Endothelial cell (in vitro differentiated cells): ENCODE measurements around the gene HSPA1A. TPM values are rescaled to one million over a fixed set of nuclear protein-coding genes. Genes with fewer than 3 reads are reported as not detected.
"Not testable (repeated sequence)": the region's sequence is repeated elsewhere in the genome, so short reads cannot be mapped to it uniquely, and the experiment has no call there.

Experiments used
- DNase-seq: peaks from one replicate; pipeline ENCODE4 v3.0.0; 2021; ENCODE audit warnings: low spot score
- H3K27ac Mint-ChIP-seq: one replicate; pipeline ENCODE4 v1.8.0; 2021; ENCODE audit warnings: mixed read lengths, inconsistent platforms; ENCODE audit not compliant: unreplicated experiment
- H3K27me3 Mint-ChIP-seq: one replicate; pipeline ENCODE4 v1.8.0; 2021; ENCODE audit warnings: mild to moderate bottlenecking, moderate library complexity, mixed read lengths, inconsistent platforms; ENCODE audit not compliant: unreplicated experiment
- H3K36me3 Mint-ChIP-seq: one replicate; pipeline ENCODE4 v1.8.0; 2021; ENCODE audit warnings: mild to moderate bottlenecking, low read depth, mixed read lengths, inconsistent platforms; ENCODE audit not compliant: unreplicated experiment
- H3K4me1 Mint-ChIP-seq: one replicate; pipeline ENCODE4 v1.8.0; 2021; ENCODE audit warnings: mild to moderate bottlenecking, mixed read lengths, inconsistent platforms; ENCODE audit not compliant: unreplicated experiment
- H3K4me3 Mint-ChIP-seq: one replicate; pipeline ENCODE4 v1.8.0; 2021; ENCODE audit warnings: mild to moderate bottlenecking, mixed read lengths, inconsistent platforms; ENCODE audit not compliant: unreplicated experiment
- H3K9me3 Mint-ChIP-seq: one replicate; pipeline ENCODE4 v1.8.0; 2021; ENCODE audit warnings: mixed read lengths, inconsistent platforms; ENCODE audit not compliant: unreplicated experiment
- total RNA-seq: library from RNA; stranded (reverse); fragmentation: NEBNext Ultra II Directional; extraction: Animal tissue kit (Norgen Biotek cat#: 25700); gene quantifications from one replicate; pipeline ENCODE4 v1.2.1, GENCODE V29; 2021; ENCODE audit not compliant: unreplicated experiment
- TF ChIP-seq, protein P1 (sequence below): fragments of 200-600 bp; sonication (generic); IDR thresholded peaks from one replicate; pipeline ENCODE4 v1.5.0; 2021; ENCODE audit warnings: antibody characterized with exemption; ENCODE audit not compliant: unreplicated experiment

HSPA1A gene
- total RNA-seq, 1 donor from 2014 or later, result 27.2 TPM

- Mint-ChIP-seq H3K9me3 (no peaks in the 10 kb centered on the region), H3K36me3 (no peaks in the 10 kb centered on the region), H3K27me3 (peaks cover 4% of the 10 kb centered on the region), H3K4me1 (peaks cover 15% of the 10 kb centered on the region), H3K4me3 (peak overlapping the region; percentile 95), H3K27ac (peak overlapping the region; percentile 80)
- TF ChIP-seq, protein P1, sequence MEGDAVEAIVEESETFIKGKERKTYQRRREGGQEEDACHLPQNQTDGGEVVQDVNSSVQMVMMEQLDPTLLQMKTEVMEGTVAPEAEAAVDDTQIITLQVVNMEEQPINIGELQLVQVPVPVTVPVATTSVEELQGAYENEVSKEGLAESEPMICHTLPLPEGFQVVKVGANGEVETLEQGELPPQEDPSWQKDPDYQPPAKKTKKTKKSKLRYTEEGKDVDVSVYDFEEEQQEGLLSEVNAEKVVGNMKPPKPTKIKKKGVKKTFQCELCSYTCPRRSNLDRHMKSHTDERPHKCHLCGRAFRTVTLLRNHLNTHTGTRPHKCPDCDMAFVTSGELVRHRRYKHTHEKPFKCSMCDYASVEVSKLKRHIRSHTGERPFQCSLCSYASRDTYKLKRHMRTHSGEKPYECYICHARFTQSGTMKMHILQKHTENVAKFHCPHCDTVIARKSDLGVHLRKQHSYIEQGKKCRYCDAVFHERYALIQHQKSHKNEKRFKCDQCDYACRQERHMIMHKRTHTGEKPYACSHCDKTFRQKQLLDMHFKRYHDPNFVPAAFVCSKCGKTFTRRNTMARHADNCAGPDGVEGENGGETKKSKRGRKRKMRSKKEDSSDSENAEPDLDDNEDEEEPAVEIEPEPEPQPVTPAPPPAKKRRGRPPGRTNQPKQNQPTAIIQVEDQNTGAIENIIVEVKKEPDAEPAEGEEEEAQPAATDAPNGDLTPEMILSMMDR, result no peak
- no peak for DNase-seq
These were observed 9.3 kb upstream of the HSPA1A start for GRCh38 chr6:31805939-31806469.

- peaks cover 15% of the 10 kb centered on the region for H3K4me1 Mint-ChIP-seq
- peaks cover 6% of the 10 kb centered on the region for H3K27me3 Mint-ChIP-seq
- H3K9me3 Mint-ChIP-seq, result no peaks in the 10 kb centered on the region
- TF ChIP-seq, protein P1, result peak; percentile 28
- peak within 1 kb of the TSS; percentile 80 for H3K27ac Mint-ChIP-seq
- H3K4me3 Mint-ChIP-seq, result peak within 1 kb of the TSS; percentile 95
- no peaks in the 10 kb centered on the region for H3K36me3 Mint-ChIP-seq
- peak; percentile 96 for DNase-seq
These were observed 8.7 kb upstream of the HSPA1A start, which contains the start of gene LSM2 for GRCh38 chr6:31806470-31807272. Gene LSM2 (minus strand): TSS chr6:31806966. CDS start chr6:31806757, 209 bp downstream.

GRCh38 chr6:31808599-31808998 is 6.7 kb upstream of the HSPA1A start:
- DNase-seq, H3K36me3 Mint-ChIP-seq: not testable (repeated sequence)

GRCh38 chr6:31811645-31812044 is 3.7 kb upstream of the HSPA1A start:
- Mint-ChIP-seq H3K27ac (no peak overlapping the region), H3K9me3 (no peaks in the 10 kb centered on the region), H3K36me3 (no peaks in the 10 kb centered on the region), H3K27me3 (peaks cover 11% of the 10 kb centered on the region), H3K4me1 (peaks cover 8% of the 10 kb centered on the region), H3K4me3 (no peak overlapping the region)
- TF ChIP-seq, protein P1, result no peak
- no peak for DNase-seq

More at GRCh38 chr6:31808599-31808998, 6.7 kb upstream of the HSPA1A start:
- not testable (repeated sequence) for H3K9me3 Mint-ChIP-seq, H3K27ac Mint-ChIP-seq, H3K4me3 Mint-ChIP-seq, H3K27me3 Mint-ChIP-seq
- peaks cover 15% of the 10 kb centered on the region for H3K4me1 Mint-ChIP-seq

- TF ChIP-seq, protein P1, result no peak
- Mint-ChIP-seq H3K27ac (no peak overlapping the region), H3K9me3 (no peaks in the 10 kb centered on the region), H3K4me1 (peaks cover 18% of the 10 kb centered on the region), H3K4me3 (no peak overlapping the region), H3K36me3 (no peaks in the 10 kb centered on the region), H3K27me3 (peaks cover 11% of the 10 kb centered on the region)
- no peak for DNase-seq
These were observed 1.9 kb upstream of the HSPA1A start for GRCh38 chr6:31813465-31813849.
